CD14-positive monocyte (primary cell): ENCODE results near the gene EAPP. TPM values are rescaled to one million over a fixed set of nuclear protein-coding genes. Genes with fewer than 3 reads are reported as not detected.
"Not testable (repeated sequence)": the region's sequence is repeated elsewhere in the genome, so short reads cannot be mapped to it uniquely, and the experiment has no call there.

Experiments
- DNase-seq, 3 donors: peaks; one replicate each; pipeline ENCODE4 v3.0.0-alpha.2; 2011 to 2022
- H2AFZ ChIP-seq: 2 replicates; pipeline ENCODE4 v1.6.0; 2012; ENCODE audit warnings: mild to moderate bottlenecking, low read depth, low read length, inconsistent platforms; ENCODE audit not compliant: insufficient read depth, poor library complexity, severe bottlenecking
- H3K27ac ChIP-seq, 2 donors: 1 replicate in 1 of 2; 2 replicates in 1 of 2; pipeline ENCODE4 v1.5.1; 2012 to 2013; ENCODE audit warnings: low read length in 2 of 2, control low read depth in 1 of 2, inconsistent platforms in 1 of 2, low read depth in 1 of 2, mild to moderate bottlenecking in 1 of 2
- H3K27me3 ChIP-seq, 2 donors: one replicate each; pipeline versions ENCODE4 v1.6.0 to v1.6.1; 2011 to 2013; ENCODE audit warnings: low read length in 2 of 2; ENCODE audit not compliant: control insufficient read depth in 2 of 2, insufficient read depth in 2 of 2
- H3K36me3 ChIP-seq, 2 donors: replicated peaks in 1 of 2; 1 replicate in 1 of 2; 2 replicates in 1 of 2; pipeline versions ENCODE4 v1.5.1 to v1.6.1; 2012 to 2013; ENCODE audit warnings: low read length in 2 of 2, control low read depth in 1 of 2, inconsistent platforms in 1 of 2, mild to moderate bottlenecking in 1 of 2; ENCODE audit not compliant: insufficient read depth in 2 of 2, control insufficient read depth in 1 of 2
- H3K4me1 ChIP-seq, 2 donors: 1 replicate in 1 of 2; 2 replicates in 1 of 2; pipeline versions ENCODE4 v1.5.1 to v1.6.1; 2012 to 2013; ENCODE audit warnings: low read length in 2 of 2, control low read depth in 1 of 2, inconsistent platforms in 1 of 2, mild to moderate bottlenecking in 1 of 2, moderate library complexity in 1 of 2; ENCODE audit not compliant: insufficient read depth in 2 of 2, control insufficient read depth in 1 of 2
- H3K4me2 ChIP-seq: replicated peaks from 2 replicates; pipeline ENCODE3; 2012; ENCODE audit warnings: low read length, moderate library complexity, mild to moderate bottlenecking; ENCODE audit not compliant: poor library complexity, severe bottlenecking; ENCODE audit errors: extremely low read depth
- H3K4me3 ChIP-seq, 3 experiments: fragments of 200-600 bp in 1 of 3; sonication (generic) in 1 of 3; replicated peaks in 1 of 3; 1 replicate in 2 of 3; 2 replicates in 1 of 3; pipeline ENCODE4 v1.5.1; 2011 to 2013; ENCODE audit warnings: low read length in 3 of 3, mild to moderate bottlenecking in 3 of 3, control low read depth in 2 of 3, low read depth in 2 of 3, inconsistent platforms in 1 of 3, moderate library complexity in 1 of 3
- H3K79me2 ChIP-seq: 2 replicates; pipeline ENCODE4 v1.6.0; 2012; ENCODE audit warnings: mild to moderate bottlenecking, control low read depth, inconsistent platforms, low read length, moderate library complexity; ENCODE audit not compliant: insufficient read depth
- H3K9ac ChIP-seq: 2 replicates; pipeline ENCODE4 v1.6.0; 2017; ENCODE audit warnings: low read length, mild to moderate bottlenecking; ENCODE audit not compliant: insufficient read depth, poor library complexity, severe bottlenecking
- H3K9me3 ChIP-seq, 2 donors: replicated peaks in 1 of 2; 1 replicate in 1 of 2; 2 replicates in 1 of 2; pipeline versions ENCODE4 v1.5.1 to v1.6.1; 2012 to 2013; ENCODE audit warnings: low read length in 2 of 2, control low read depth in 1 of 2; ENCODE audit not compliant: control insufficient read depth in 1 of 2, insufficient read depth in 1 of 2
- H4K20me1 ChIP-seq: 2 replicates; pipeline ENCODE4 v1.6.0; 2012; ENCODE audit warnings: mild to moderate bottlenecking, low read length, control low read depth, moderate library complexity; ENCODE audit not compliant: insufficient read depth
- H3K27ac Mint-ChIP-seq, 7 donors: one replicate each; pipeline ENCODE4 v1.8.0; 2020; ENCODE audit warnings: mild to moderate bottlenecking in 7 of 7, mixed read lengths in 7 of 7, moderate library complexity in 6 of 7, inconsistent platforms in 2 of 7
- H3K27me3 Mint-ChIP-seq, 3 donors: one replicate each; pipeline ENCODE4 v1.8.0; 2021 to 2022; ENCODE audit warnings: low read depth in 3 of 3, mild to moderate bottlenecking in 3 of 3, mixed read lengths in 3 of 3, moderate library complexity in 3 of 3, inconsistent platforms in 1 of 3
- H3K36me3 Mint-ChIP-seq, 2 donors: one replicate each; pipeline ENCODE4 v1.8.0; 2020; ENCODE audit warnings: mixed read lengths in 2 of 2, inconsistent platforms in 1 of 2, mild to moderate bottlenecking in 1 of 2
- H3K4me1 Mint-ChIP-seq: one replicate; pipeline ENCODE4 v1.8.0; 2020; ENCODE audit warnings: mild to moderate bottlenecking, mixed read lengths
- H3K4me3 Mint-ChIP-seq, 2 donors: one replicate each; pipeline ENCODE4 v1.8.0; 2020; ENCODE audit warnings: mild to moderate bottlenecking in 2 of 2, mixed read lengths in 2 of 2, moderate library complexity in 1 of 2
- H3K9me3 Mint-ChIP-seq, 7 donors: one replicate each; pipeline ENCODE4 v1.8.0; 2020 to 2022; ENCODE audit warnings: mixed read lengths in 7 of 7, mild to moderate bottlenecking in 6 of 7, moderate library complexity in 6 of 7, inconsistent platforms in 2 of 7
- WGBS: methylation state at CpG from one replicate; pipeline ENCODE4 v1.1.5; 2013; ENCODE audit warnings: missing lambda C conversion rate; ENCODE audit not compliant: insufficient coverage; 5-methylcytosine and 5-hydroxymethylcytosine counted together
- intact Hi-C, 2 donors: fragments of 100-400 bp; cut with micrococcal nuclease; formaldehyde crosslinking; loops; one replicate each; pipeline versions ENCODE4 v1.15.0 to v1.15.1; 2023
- polyA plus RNA-seq, 3 donors: library from polyadenylated mRNA; depleted of rRNA in 1 of 3; unstranded in 2 of 3; stranded (reverse) in 1 of 3; fragments of 300-500 nt in 2 of 3; fragments of >200 nt in 1 of 3; fragmentation: Illumina TruSeq in 2 of 3; gene quantifications; 1 replicate in 2 of 3; 2 replicates in 1 of 3; pipeline ENCODE4 v1.2.3, GENCODE V29; 2012 to 2021
- TF ChIP-seq, protein P1 (sequence below): fragments of 200-600 bp; IDR thresholded peaks from one replicate; pipeline ENCODE4 v1.8.0; 2022; ENCODE audit warnings: antibody characterized with exemption, mild to moderate bottlenecking

The EAPP gene
- polyA plus RNA-seq, 3 donors, result 20.7 to 76.2 (median 70.2) TPM

DNA sequence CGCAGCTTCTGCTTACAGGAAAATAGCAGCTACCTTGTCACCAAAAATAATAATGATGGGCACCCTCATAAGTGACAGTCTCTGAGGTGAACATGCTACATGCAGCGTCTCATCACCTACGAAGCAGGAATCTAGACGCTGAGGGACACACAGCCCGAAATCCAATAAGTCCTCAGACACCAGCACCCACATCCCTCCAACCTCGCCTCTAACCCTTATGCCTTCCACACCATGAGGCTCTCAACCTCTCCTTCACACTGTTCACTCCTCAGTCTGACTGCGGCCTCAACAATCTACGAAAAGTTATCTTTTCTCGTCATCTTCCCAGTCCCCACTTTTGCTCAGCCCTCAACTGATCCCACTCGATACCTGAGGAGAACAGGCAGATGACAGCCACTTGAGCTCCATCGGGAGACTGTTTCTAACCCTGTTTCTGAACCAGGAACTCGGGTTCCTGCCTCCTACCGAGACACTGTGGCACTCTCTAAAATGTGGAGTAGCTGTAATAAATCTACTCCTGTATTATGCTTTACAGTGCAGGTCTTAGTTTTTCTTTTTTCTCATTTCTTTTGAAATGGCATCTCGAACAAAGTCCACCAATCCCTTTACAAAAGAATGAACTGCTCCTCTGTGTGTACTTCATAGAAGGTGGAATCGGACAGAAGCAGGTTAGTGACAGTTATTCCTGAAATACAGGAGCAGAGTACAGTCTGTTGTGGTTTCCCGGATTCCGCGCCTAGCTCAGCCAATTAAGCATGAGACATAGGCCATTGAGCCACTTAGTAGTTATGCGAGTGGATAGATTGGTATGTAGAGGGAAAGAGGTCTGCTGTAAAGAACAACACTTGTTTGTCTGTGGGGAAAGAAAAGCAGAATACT lies 919 bp upstream of the EAPP start:
- peak overlapping the region; percentile 98 for H2AFZ ChIP-seq
- H3K27ac ChIP-seq, result peak overlapping the region; percentile 89 to 99
- peaks cover 10 to 18% of the 10 kb centered on the region in 2 donors for H3K4me1 ChIP-seq
- H3K36me3 Mint-ChIP-seq, result peaks cover 13 to 16% of the 10 kb centered on the region in 2 donors
- peak overlapping the region; percentile 87 to 99 (median 98) for H3K4me3 ChIP-seq
- H4K20me1 ChIP-seq, H3K9me3 Mint-ChIP-seq, DNase-seq, H3K27me3 Mint-ChIP-seq, intact Hi-C loops, H3K9me3 ChIP-seq, H3K27me3 ChIP-seq: not testable (repeated sequence)
- peak overlapping the region; percentile 99 for H3K9ac ChIP-seq
- 97% methylated on average over 10 of the region's 19 CpGs for WGBS
- peak overlapping the region; percentile 95 to 99 for H3K4me3 Mint-ChIP-seq
- H3K36me3 ChIP-seq, result peaks cover 7 to 15% of the 10 kb centered on the region in 2 donors
- H3K4me1 Mint-ChIP-seq, result peaks cover 21% of the 10 kb centered on the region
- peak overlapping the region; percentile 81 for H3K4me2 ChIP-seq
- H3K79me2 ChIP-seq, result peaks cover 36% of the 10 kb centered on the region
- peak overlapping the region; percentile 91 to 99 (median 98) for H3K27ac Mint-ChIP-seq

DNA sequence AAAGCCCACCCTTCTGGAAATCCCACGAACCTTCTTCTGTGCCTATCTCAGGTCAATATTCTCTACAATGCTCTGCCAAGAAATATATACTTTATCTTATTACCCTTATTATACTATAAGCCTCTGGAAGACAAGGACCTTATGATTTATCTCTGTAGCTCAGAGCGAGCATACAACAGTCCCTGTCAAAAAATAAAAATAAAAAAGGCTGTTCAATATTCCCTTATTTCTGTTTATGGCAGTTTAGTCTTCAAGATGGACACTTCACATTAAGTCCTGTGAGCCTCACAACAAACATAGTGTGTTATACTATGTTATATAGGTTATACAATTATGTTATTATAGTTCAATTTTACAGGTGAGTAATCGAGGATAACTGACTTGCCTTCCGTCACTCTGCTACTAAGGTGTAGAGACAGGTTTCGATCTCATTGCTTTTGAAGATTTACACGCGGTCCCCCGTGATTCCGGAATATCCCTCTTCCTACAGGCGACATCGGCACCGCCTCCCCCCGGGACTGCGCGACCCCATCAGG lies 562 bp downstream of the EAPP start:
- Histone ChIP-seq H3K4me2 (peak overlapping the region; percentile 81), H4K20me1 (peaks cover 2% of the 10 kb centered on the region), H2AFZ (peak overlapping the region; percentile 98), H3K27me3 (no peaks in the 10 kb centered on the region), H3K79me2 (peaks cover 36% of the 10 kb centered on the region), H3K4me1 (peaks cover 10 to 18% of the 10 kb centered on the region in 2 donors), H3K27ac (peak overlapping the region; percentile 89 to 99), H3K9ac (peak overlapping the region; percentile 99), H3K4me3 (peak overlapping the region; percentile 87 to 99 (median 98)), H3K36me3 (peaks cover 13 to 24% of the 10 kb centered on the region in 2 donors), H3K9me3 (no peaks in the 10 kb centered on the region)
- Mint-ChIP-seq H3K27me3 (peaks cover 0 to 1% (median 0%) of the 10 kb centered on the region in 3 donors), H3K4me3 (peak overlapping the region; percentile 95 to 99), H3K9me3 (no peaks in the 10 kb centered on the region), H3K36me3 (peaks cover 15 to 30% of the 10 kb centered on the region in 2 donors), H3K4me1 (peaks cover 21% of the 10 kb centered on the region), H3K27ac (peak overlapping the region; percentile 96 to 99 (median 98))
- DNase-seq, result no peak
- 0% methylated on average over 10 of the region's 15 CpGs for WGBS
- intact Hi-C loops, result loop anchor here in 1 of 2 donors (5.0 kb wide), 1 partner anchor 77 kb away; the partner anchor contains the start of gene SPTSSA
- TF ChIP-seq, protein P1, sequence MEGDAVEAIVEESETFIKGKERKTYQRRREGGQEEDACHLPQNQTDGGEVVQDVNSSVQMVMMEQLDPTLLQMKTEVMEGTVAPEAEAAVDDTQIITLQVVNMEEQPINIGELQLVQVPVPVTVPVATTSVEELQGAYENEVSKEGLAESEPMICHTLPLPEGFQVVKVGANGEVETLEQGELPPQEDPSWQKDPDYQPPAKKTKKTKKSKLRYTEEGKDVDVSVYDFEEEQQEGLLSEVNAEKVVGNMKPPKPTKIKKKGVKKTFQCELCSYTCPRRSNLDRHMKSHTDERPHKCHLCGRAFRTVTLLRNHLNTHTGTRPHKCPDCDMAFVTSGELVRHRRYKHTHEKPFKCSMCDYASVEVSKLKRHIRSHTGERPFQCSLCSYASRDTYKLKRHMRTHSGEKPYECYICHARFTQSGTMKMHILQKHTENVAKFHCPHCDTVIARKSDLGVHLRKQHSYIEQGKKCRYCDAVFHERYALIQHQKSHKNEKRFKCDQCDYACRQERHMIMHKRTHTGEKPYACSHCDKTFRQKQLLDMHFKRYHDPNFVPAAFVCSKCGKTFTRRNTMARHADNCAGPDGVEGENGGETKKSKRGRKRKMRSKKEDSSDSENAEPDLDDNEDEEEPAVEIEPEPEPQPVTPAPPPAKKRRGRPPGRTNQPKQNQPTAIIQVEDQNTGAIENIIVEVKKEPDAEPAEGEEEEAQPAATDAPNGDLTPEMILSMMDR, result no peak

DNA sequence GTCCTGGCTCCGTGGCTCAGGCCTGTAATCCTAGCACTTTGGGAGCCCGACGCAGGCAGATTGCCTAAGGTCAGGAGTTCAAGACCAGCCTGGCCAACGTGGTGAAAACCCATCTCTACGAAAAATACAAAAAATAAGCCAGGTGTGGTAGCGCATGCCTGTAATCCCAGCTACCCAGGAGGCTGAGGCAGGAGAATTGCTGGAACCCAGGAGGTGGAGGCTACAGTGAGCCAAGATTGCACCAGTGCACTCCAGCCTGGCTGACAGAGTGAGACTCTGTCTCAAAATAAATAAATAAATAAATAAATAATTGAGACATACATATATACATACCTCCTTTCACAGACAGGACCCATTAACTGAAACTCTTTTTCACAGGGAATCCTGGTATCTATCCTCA lies 1.4 kb downstream of the EAPP start:
- peak overlapping the region in 1 of 3 experiments; percentile 98 for H3K4me3 ChIP-seq
- not testable (repeated sequence) for H3K9ac ChIP-seq, H3K9me3 ChIP-seq, DNase-seq, H3K27me3 ChIP-seq, H4K20me1 ChIP-seq, H3K27me3 Mint-ChIP-seq, H2AFZ ChIP-seq, H3K9me3 Mint-ChIP-seq
- Mint-ChIP-seq H3K27ac (peak overlapping the region in 3 of 7 donors; percentile 12 to 54 (median 50)), H3K36me3 (peaks cover 22 to 38% of the 10 kb centered on the region in 2 donors), H3K4me3 (peak overlapping the region in 1 of 2 donors; percentile 95), H3K4me1 (peaks cover 21% of the 10 kb centered on the region)
- 88% methylated on average over 5 of the region's 6 CpGs for WGBS
- peak overlapping the region; percentile 81 for H3K4me2 ChIP-seq
- intact Hi-C loops, result loop anchor here in 1 of 2 donors (5.0 kb wide), 1 partner anchor 76 kb away; the partner anchor contains the start of gene SPTSSA
- peaks cover 10 to 18% of the 10 kb centered on the region in 2 donors for H3K4me1 ChIP-seq
- H3K79me2 ChIP-seq, result peaks cover 36% of the 10 kb centered on the region
- H3K36me3 ChIP-seq, result peaks cover 20 to 31% of the 10 kb centered on the region in 2 donors
- H3K27ac ChIP-seq, result peak overlapping the region in 1 of 2 donors; percentile 99
